HG03280 (cell line): ENCODE data around the gene TNNT3.

ENCODE experiments used
- ATAC-seq: cut with Tn5 transposase; IDR thresholded peaks from one replicate; pipeline ENCODE4 v1.9.1; 2021; ENCODE audit warnings: mild to moderate bottlenecking, moderate library complexity; ENCODE audit not compliant: unreplicated experiment

TNNT3 gene

GRCh38 chr11:1947592-1948237, 28.2 kb downstream of the TNNT3 start:
- no peak for ATAC-seq

- ATAC-seq, result no peak
Observed at GRCh38 chr11:1948389-1948788, 28.9 kb downstream of the TNNT3 start.

GRCh38 chr11:1949302-1949701, 29.8 kb downstream of the TNNT3 start:
- no peak for ATAC-seq

- ATAC-seq, result no peak
Observed at GRCh38 chr11:1949922-1950321, 30.4 kb downstream of the TNNT3 start.

- no peak for ATAC-seq
Observed at GRCh38 chr11:1952806-1953482, 33.4 kb downstream of the TNNT3 start.

- no peak for ATAC-seq
Observed at GRCh38 chr11:1953489-1954266, 34.2 kb downstream of the TNNT3 start.

- no peak for ATAC-seq
Observed at GRCh38 chr11:1958367-1958766, 38.9 kb downstream of the TNNT3 start.

- no peak for ATAC-seq
Observed at GRCh38 chr11:1959786-1960185, 40.3 kb downstream of the TNNT3 start.

GRCh38 chr11:1963864-1964263, 44.4 kb downstream of the TNNT3 start:
- ATAC-seq, result no peak

- ATAC-seq, result no peak
Observed at GRCh38 chr11:1964348-1964747, 44.8 kb downstream of the TNNT3 start.

GRCh38 chr11:1964955-1965354, 45.5 kb downstream of the TNNT3 start:
- no peak for ATAC-seq

- no peak for ATAC-seq
Observed at GRCh38 chr11:1966531-1966930, 47.0 kb downstream of the TNNT3 start.

- no peak for ATAC-seq
Observed at GRCh38 chr11:1967641-1968225, 48.2 kb downstream of the TNNT3 start.

- no peak for ATAC-seq
Observed at GRCh38 chr11:1968454-1969002, 49.0 kb downstream of the TNNT3 start.

- no peak for ATAC-seq
Observed at GRCh38 chr11:1969035-1969434, 49.5 kb downstream of the TNNT3 start.

GRCh38 chr11:1969776-1970175, 50.3 kb downstream of the TNNT3 start:
- ATAC-seq, result no peak

GRCh38 chr11:1970956-1971355, 51.5 kb downstream of the TNNT3 start:
- no peak for ATAC-seq

- ATAC-seq, result no peak
Observed at GRCh38 chr11:1975185-1975584, 55.7 kb downstream of the TNNT3 start.

- ATAC-seq, result no peak
Observed at GRCh38 chr11:1978720-1979473, 59.4 kb downstream of the TNNT3 start.

GRCh38 chr11:1979607-1980006, 60.1 kb downstream of the TNNT3 start:
- no peak for ATAC-seq
